GF-D8 (cell line): ENCODE data around the gene AGPS.
"Not testable (repeated sequence)": the region's sequence is repeated elsewhere in the genome, so short reads cannot be mapped to it uniquely, and the experiment has no call there.

Experiments
- DNase-seq: peaks from one replicate; lab custom pipeline; 2025; lab: John Stamatoyannopoulos, UW

Gene AGPS

DNA sequence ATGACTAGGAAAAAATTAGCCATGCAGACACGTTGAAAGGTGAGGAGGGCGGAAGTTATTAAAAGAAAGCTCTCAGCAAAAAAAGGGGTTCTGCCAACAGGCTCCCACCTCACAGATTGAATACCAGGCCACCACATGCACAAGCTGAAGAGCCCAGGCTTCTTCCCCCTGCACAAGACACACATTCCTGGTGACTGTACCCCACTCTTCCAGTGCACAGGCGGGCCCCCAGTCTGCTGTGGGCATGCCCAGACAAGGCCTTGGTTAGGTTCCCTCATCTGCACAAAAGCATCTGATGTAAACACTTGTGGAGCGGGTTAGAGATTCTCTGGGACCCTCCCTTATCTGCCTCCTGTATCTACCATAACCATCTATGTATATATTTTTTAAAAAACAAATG, 81.7 kb downstream of the AGPS start:
- DNase-seq = no peak

DNA sequence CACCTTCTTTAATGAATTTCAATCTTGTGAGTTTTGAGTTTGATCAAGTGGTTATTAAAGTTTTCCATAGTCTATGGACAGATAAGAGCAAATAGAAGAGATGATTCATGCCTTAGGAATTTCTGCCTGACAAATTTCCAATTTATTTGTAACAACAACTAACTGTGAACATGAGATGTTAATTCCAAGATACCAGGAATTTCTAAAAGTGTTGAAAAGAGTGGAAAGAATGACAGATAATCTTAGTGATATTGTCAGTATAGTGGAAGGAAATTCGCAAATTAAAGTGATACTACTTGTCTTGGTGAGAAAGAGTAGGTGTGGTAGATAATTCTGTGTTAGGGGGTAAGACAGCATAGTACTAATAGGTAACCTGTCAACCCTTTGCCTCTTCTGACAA, 82.4 kb downstream of the AGPS start:
- DNase-seq = no peak

DNA sequence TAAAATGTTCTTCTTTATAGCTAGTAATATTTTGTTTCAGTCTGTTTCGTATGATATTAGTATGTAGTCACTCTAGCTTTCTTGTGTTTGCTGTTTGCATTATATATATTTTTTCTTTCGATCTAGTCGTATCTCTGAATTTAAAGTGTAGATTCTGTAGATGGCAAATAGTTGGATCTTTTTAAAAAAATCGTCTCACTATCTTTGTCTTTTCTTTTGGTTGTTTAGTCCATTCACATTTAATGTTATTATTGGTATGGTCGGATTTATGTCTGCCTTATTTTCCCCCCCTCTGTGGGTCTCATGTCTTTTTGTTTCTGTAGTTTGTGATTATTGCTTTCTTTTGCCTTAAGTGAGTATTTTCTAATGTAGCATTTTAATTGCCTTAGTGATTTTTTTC, 84.3 kb downstream of the AGPS start:
- DNase-seq = no peak

DNA sequence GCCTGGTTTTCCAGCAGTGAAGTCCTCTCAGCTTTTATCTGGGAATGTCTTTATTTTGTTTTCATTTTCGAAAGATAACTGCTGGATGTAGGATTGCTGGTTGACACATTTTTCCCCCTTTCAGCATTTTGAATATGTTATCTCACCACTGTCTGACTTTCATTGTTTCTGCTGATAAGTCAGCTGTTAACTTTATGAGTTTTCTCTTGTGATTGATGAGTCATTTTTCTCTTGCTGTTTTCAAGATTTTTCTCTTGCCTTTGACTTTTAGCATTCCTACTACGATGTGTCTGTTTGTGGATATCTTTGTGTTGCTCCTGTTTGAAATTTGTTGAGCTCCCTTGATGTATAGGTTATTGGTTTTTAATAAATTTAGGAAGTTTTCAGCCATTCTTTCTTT, 85.5 kb downstream of the AGPS start:
- no peak for DNase-seq

DNA sequence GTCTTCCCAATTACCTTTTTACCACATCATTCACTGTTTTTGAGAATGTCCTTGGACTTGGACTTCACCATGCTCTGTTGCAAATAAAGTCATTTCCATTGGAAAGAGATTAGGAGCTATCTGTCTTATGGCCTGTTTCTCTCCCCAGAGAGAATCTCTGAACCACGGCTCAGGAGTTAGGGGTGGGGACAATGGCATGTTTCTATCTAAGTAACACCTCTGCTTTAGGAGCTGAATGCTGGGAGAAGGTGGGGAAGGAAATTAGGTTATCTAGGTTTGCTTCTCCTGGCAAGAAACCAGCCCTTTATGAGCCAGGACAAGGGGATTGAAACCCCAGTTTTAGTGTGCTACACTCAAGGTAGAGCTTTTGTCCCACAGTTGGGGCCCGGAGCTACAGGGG, 86.3 kb downstream of the AGPS start:
- no peak for DNase-seq

DNA sequence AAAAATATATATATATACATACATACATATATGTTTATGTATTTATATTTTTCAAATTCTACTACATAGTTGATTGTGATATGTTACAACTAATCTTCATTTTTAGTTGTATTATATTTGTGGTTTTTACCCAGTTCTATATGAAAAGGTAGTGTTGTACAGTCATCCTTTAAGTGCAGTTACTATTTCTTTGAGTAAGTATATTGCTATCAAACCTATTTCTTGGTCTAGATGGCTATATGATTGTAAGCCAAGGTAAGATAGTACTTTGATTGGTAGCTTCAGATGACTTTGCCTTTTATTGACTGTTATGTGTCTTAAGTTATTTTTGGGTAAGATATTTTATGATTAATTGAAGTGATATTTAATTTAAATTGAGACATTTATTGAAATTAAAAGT, 89.6 kb downstream of the AGPS start:
- no peak for DNase-seq

DNA sequence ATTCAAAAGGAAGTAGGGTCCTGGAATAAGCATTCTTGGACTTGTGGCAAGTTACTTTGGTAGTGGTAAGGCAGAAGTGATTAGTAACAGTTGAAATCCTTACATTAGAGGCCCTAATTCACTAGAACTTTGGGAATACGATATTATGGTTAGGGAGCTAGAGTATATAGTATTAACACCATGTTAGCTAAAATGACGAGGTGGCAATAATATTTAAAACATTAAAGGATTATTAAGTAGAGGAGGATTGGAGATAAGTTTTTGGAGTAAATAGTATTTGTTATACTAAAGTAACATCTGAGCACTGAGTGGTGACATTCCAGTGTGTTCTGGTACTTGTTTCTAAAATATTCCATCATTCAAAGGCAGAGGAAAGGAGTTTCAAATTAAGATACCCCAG, 91.0 kb downstream of the AGPS start:
- no peak for DNase-seq

DNA sequence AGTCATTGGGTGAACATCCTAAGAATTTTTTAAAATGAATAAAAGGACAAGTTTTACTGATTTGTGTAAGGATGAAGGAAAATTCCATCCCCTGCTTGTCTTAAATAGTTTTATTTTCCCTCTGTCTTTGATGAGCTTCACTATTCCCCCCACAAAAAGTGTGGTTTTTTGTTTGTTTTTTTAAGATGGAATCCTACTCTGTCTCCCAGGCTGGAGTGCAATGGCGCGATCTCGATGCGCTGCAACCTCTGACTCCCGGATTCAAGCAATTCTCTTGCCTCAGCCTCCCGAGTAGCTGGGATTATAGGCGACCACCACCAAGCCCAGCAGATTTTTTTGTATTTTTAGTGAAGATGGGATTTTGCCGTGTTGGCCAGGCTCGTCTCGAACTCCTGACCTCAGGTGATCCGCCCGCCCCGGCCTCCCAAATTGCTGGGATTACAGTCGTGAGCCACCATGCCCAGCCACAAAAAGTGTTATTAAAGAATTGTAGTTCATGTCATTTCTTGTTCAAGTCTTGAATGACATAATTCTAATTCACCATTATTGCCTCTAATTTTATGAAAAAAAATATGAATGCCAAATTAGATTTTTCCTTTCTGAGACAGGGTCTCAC, 91.7 kb downstream of the AGPS start:
- no peak for DNase-seq

DNA sequence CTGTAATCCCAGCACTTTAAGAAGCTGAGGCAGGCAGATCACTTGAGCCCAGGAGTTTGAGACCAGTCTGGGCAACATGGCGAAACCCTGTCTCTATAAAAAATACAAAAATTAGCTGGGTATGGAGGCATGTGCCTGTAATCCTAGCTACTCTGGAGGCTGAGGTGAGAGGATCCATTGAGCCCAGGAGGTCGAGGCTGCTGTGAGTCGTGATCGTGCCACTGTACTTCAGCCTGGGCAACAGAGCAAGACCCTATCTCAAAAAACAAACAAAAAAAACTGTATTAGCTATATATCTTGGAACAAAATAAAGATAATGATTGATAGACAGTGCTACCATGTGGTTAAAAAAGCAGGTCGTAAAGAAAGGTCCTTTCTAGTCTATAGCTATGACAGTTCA, 93.1 kb downstream of the AGPS start:
- not testable (repeated sequence) for DNase-seq

DNA sequence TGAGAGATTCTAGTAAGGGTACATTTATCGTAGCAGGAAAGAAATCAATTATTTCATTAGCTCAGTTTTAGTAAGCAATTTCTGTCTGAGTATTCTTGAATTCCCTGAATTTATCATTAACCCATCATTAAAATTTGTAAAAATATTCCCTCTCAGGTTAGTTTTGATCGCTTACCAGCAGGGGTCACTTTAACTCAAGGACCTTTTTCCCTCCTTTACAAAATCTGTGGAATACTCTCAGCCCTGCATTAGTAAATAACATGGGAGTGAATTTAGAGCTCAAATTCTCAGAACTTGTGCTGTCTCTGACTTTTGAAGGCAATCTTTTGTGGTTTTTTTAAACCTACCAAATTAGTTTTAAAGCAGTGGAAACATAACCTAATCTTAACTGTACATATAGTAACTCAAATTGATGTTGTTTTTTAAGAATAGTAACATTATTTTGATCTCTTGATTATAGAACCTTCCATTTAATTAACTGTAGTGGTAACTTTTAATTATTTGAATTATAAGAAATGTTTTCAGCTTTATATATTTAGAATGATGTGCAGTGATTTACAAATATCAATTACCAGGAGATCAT, 97.2 kb downstream of the AGPS start:
- no peak for DNase-seq

DNA sequence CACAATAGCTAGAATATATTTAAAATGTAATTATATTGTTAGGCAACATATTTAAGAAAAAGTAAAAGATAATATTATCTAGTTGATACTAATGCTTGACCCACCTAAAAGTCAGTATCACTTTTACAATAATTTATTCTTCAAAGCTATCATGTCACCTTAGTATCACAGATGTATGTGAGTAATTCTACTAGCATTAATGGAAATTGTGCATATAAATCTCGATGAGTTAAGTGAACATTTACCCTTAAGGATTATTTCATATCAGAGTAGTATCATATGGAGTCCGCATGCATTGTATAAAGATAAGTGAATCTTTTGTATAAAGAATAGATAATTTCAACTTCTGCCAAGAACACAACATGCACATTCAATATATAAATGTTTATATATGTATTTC, 103.4 kb downstream of the AGPS start:
- no peak for DNase-seq

DNA sequence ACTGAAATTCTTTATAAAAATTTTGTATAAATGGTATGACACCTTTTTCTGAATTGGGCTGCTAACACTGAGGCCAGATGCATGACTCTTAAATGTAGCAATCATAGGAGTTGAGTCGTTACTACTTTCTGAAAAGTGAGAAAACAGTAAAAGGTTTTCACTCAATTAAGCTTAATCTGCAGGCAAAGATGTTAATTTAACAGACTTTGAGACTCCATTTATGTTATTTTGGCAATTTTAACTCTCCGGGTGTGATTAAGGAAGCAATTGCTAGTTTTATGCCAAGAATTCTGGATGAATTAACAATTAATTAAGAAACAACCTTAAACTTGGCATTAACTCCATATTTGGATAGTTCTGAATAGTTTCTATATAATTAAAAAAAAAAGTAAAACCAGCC, 104.3 kb downstream of the AGPS start:
- DNase-seq = no peak

DNA sequence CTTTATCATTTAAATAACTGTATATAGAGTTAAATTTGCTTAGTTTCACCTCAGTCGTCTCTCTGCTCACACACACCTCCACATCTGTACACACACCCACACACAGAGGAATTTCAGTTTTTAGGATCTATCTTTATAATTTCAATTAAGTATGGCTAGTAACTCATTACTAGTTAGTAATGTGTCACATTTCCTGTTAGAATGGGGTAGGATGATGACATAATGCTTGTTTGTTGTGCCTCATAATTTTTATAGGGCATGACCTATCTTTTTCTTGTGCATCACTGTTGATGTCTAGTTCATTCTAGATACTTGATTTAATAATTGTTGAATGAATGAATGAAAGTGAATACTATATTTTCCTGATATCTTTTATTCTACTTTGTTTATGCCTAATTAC, 108.6 kb downstream of the AGPS start:
- DNase-seq = no peak

DNA sequence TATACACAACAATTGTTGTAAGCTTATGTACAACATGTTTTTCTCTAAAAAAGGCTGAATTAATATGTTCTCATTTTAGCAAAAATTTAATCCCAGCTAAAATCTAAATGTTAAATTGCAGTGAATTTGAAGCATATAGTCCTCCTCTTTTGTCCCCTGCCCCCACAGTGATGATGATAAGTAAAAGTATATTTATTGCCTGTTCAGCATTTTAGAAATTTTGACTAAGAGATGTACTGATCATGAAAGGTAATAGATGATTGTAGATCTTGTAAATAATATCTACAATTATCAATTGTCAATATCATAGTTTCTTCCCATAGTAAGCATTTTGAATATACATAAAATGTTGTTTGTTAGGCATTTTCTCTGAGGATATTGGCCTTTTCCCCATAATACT, 113.9 kb downstream of the AGPS start:
- DNase-seq = no peak

DNA sequence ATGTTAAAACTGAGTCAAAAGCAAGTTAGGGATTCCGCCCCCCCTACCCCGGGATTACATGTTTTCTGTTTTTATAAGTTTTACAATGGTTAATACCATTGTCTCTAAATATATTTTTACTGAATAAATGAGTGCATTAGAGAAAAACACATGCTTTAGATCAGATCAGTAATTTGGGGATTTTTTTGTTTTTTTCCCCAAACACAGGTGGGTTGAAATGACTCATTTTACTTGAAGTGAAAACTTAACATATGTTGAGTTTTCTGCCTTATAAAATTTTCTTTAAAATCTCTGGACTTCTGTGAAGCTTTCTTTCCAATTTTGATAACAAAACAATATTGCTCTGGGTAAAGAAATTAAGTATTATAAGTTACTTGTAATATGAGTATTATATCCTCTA, 114.4 kb downstream of the AGPS start:
- DNase-seq = no peak

DNA sequence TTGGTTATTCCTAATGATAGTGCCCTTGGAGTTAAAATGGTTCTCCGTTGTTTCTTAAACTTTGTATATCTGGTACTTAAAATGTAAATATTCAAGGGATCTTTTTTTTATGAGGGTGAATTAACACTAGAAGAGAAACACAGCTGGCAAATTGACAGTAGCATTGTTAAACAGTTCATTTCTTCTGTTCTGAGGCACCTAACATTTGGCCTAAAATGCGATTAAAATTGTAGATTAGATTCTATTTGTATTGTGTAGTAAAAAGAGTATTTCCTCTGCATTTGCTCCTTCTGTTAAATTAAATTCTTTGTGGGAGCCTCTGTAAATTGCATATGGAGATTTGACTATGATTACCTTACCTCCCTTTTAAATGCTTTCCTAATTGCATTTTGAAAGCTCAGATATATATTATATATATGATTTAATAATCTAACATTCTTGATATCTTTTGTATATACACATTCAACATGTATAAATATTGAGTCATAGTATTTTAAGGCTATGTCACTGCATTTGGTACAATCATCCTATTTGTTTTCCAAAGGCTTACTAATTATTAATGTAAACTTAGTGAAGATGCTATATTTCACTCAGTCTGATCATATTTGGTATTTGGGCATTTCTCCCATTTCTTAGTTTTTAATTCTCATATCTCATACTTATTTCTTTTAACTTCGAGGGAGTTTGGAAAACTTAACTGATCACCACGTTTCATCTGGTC, 124.4 kb downstream of the AGPS start:
- DNase-seq = no peak

DNA sequence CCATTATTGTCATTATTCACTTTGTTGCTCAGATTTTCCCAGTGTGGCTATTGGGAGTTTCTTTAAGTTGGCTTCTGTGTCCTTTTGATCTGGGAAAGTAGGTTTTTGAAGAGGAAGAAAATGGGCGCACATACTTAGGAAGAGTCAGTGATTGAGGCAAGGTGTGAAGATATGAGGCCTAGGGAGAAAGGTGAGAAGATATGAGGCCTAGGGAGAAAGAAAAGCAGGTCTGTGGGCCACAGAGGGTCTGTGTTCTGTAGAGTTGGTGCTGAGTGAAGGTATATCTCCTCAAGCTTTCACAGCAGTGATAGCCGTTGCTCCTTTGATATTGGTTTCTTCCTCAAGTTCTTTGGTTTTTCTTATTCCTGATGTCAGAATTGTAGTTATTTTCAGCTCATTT, 126.2 kb downstream of the AGPS start:
- no peak for DNase-seq

DNA sequence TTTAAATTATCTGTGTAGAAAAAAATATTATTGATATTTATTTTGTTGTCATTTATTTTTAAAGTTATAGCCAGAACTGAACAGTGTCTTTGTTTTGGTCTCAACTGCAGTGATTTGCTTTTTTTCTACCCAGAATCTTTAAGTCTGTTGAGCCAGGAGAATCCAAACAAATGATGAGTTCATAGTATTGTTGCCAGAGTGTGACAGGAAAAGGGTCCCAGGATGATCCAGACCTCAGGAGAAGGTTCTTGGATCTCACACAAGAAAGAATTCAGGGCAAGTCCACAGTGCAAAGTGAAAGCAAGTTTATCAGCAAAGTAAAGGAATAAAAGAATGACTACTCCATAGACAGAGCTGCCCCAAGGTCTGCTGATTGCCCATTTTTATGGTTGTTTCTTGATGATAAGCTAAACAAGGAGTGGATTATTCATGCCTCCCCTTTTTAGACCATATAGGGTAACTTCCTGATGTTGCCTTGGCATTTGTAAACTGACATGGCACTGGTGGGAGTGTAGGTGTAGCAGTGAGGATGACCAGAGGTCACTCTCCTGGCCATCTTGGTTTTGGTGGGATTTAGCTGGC, 127.1 kb downstream of the AGPS start:
- DNase-seq = no peak

DNA sequence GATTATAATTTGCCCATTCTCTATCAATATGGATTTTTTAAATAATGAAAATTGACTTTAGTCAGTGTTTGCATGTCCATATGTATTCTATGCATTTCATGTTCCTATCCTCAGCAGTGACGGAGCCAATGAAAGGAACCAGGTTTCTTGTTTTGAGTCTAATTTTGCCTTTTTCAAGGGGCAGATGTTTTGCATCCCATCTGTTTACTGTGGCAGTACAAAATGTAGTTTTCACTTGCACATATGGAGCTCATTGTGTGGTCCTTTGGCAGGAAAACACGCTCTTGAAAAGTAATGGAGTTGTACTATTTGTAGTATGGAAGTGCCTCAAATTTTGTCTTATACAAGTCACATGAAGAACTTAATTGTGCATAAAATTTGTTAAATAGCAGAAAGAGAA, 127.8 kb downstream of the AGPS start:
- DNase-seq = no peak

DNA sequence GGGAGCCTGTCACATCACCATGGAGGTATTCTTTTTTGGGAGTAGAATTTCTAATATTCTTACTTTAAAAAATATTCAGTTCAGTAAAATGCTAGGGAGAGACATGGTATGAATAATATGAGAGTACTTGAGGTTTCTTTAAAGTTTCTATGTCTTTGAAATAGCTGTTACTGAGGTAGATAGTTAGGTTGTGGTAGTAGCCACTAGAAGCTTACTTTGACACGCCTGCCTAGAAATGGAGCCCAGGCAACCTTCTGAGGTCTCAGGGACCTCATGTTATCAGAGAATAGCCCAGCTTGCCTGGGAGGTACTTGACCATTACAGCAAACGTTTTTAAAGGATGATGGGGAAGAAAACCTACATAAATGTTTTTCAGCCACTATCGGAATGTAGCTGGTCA, 131.2 kb downstream of the AGPS start:
- DNase-seq = no peak

DNA sequence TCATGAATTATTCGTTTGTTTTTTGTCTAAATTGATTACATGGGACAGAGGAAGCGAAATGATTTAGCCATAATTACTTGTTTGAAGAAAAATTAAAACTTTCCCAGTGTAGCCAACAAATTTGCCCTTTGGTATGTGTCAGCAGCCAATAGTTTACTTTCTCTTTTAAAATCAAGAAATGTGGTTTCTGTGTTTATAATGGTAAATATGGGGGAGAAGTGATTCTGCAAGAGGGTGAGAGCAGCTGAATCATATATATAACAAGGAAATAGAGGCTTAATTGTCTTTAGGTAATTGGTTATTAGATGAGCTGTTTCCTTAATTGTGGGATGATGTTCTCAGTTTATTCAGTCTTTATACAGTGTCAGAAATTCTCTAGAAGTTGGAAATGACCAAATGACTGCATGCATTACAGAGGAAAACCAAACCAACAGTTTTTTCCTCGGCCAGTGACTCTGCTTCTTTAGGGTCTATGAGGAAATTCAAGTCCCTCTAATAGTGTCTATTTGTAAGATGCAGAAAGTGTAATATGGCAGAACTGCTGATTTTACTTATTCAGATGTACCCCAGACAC, 132.9 kb downstream of the AGPS start:
- DNase-seq = no peak

DNA sequence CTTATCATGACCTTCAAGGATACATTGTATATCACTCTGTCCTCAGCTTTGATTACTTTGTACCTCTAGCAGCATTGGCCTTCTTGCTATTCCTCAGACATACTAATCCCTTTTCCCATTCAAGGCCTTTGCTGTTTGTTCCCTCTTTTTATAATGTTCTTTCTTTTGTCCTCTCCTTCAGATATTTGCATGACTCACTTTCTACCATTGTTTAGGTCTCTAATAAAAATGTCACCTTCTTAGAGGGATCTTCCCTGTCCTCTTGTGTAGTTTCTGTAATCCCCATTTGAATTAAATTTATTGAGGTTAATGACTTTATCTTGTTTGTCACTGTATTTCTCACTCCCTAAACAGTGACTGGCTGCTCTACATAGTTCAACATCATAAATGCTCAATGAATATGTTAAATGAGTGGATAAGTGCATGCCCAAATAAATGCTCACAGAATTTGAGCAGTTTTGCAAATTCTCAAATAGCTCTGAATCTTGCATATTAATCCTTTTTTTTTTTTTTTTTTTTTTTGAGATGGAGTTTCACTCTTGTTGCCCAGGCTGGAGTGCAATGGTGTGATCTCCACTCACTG, 135.9 kb downstream of the AGPS start:
- no peak for DNase-seq

DNA sequence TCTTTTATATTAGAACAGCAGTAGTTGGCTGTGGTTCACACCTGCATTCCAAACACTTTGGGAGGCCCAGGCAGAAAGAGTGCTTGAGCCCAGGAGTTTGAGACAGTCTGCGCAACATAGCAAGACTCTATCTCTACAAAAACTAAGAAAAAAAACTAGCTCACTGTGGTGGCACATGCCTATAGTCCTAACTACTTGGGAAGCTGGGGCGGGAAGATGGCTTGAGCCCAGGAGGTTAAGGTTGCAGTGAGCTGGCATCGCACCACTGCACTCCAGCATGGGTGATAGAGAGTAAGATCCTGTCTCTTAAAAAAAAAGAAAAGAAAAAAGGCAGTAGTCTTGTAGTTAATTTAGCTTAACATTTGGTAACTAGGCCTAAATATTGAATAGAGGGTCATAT, 136.6 kb downstream of the AGPS start:
- no peak for DNase-seq
